Measurements from ENCODE around the gene TMBIM6.

TMBIM6 gene

DNA sequence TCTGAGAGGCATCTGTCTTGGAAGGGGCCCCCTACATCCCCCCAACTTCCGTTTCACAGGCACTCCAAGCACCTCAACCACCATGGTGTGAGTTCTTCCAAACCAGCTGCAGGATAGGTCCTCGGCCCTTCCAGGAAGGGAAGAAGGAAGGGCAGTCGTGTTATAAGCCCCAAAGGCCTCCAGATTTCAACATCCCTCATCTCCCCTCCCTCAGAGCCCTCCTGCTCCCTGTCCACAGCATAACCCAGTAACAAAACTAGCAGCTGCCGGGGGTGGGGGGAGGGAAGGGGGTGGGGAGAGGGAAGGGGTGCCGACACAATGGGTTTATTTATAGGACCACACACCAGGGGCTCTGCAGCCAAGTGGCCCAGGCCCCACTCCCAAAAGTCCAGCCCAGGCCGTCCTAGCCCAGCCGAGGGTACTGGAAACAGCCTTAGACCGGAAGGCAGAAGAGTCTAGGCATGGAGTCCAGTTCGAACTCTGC, 68.6 kb downstream of the TMBIM6 start:
- TF ChIP-seq, protein P1, sequence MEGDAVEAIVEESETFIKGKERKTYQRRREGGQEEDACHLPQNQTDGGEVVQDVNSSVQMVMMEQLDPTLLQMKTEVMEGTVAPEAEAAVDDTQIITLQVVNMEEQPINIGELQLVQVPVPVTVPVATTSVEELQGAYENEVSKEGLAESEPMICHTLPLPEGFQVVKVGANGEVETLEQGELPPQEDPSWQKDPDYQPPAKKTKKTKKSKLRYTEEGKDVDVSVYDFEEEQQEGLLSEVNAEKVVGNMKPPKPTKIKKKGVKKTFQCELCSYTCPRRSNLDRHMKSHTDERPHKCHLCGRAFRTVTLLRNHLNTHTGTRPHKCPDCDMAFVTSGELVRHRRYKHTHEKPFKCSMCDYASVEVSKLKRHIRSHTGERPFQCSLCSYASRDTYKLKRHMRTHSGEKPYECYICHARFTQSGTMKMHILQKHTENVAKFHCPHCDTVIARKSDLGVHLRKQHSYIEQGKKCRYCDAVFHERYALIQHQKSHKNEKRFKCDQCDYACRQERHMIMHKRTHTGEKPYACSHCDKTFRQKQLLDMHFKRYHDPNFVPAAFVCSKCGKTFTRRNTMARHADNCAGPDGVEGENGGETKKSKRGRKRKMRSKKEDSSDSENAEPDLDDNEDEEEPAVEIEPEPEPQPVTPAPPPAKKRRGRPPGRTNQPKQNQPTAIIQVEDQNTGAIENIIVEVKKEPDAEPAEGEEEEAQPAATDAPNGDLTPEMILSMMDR (conservative IDR thresholded peaks at IDR 0.05), result no peak
- TF ChIP-seq ZFX (IDR thresholded peaks at IDR 0.05), result no peak
- H3K27ac ChIP-seq, result no peak overlapping the region

DNA sequence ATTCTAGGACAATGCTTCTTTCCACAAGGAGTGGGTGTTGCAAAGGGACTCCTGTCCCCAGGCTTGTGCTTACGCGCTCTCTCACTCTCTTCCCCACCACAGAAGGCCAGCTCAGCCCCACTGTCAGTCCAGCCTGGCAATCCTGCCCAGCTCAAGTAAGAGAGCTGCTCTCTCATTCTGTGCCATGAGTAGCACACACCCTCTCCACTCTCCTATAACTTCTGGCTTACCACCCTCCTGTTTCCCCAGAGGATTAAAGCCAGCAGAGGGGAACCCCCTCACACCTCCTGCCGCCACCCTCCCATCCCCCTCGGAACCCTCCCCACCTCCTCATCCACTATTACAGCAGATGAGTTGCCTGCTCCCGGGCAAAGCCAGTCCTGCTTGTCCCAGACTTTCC, 69.8 kb downstream of the TMBIM6 start:
- TF ChIP-seq, protein P1 (conservative IDR thresholded peaks at IDR 0.05), result no peak
- TF ChIP-seq ZFX (IDR thresholded peaks at IDR 0.05), result no peak
- no peak overlapping the region for H3K27ac ChIP-seq

DNA sequence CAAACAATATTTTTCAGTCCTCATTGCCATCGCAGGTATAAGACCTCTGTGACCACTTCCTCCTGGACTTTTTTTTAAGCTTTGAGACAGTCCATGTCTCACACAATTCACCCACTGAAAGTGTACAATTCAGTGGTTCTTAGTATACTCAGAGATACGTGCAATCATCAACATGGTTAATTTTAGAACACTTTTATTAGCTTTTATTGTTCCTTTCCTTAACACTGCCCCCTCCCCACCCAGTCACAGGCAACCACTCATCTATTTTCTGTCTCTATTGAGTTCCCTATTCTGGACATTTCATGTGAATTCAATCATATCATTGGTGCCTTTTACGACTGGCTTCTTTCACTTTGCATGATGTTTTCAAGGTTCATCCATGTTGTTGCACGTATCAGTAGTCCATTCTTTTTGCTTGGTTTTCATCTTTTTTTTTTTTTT, 70.6 kb downstream of the TMBIM6 start:
- no peak for TF ChIP-seq ZFX (IDR thresholded peaks at IDR 0.05)
- TF ChIP-seq, protein P1 (conservative IDR thresholded peaks at IDR 0.05), result no peak

DNA sequence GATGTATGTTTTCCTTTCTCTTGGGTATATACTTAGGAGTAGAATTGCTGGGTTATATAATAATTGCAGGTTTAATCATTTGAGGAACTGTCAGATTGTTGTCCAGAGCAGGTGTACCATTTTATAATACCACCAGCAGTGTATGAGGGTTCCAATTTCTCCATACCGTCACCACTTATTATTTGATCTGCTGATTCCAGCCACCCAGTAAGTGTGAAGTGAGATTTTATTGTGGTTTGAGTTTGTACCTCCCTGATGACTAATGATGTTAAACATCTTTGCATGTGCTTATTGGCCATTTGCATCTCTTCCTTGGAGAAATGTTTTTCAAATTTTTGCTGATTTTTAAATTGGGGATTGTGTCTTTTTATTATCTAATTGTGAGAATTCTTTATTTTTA, 71.8 kb downstream of the TMBIM6 start:
- no peak overlapping the region for H3K27ac ChIP-seq
- TF ChIP-seq, protein P1 (conservative IDR thresholded peaks at IDR 0.05), result no peak
- TF ChIP-seq ZFX (IDR thresholded peaks at IDR 0.05), result no peak

More for the DNA sequence above, 70.6 kb downstream of the TMBIM6 start:
- H3K27ac ChIP-seq, result no peak overlapping the region

All from C4-2B (cell line).